HepG2 (cell line): Measurements from ENCODE around the gene C2orf15. TPM values are rescaled to one million over a fixed set of nuclear protein-coding genes. Genes with fewer than 3 reads are reported as not detected.
A peak's percentile ranks its signal among the peaks of the same experiment; 100 is the strongest.

Source experiments
- CREB1 ChIP-seq, 2 experiments: fragments of 450-650 bp in 1 of 2; IDR thresholded peaks; 2 replicates each; pipeline ENCODE4 v1.6.1; 2016 to 2017; ENCODE audit warnings: control low read depth in 1 of 2, mild to moderate bottlenecking in 1 of 2, missing compliant biosample characterization in 1 of 2, missing genetic modification characterization in 1 of 2
- KDM5B ChIP-seq: sonication (generic); formaldehyde crosslinking; IDR thresholded peaks from 2 replicates; pipeline ENCODE4 v1.4.0; 2020; ENCODE audit warnings: missing genetic modification reagents, mild to moderate bottlenecking, borderline replicate concordance
- SMARCC2 ChIP-seq: fragments of 450-650 bp; IDR thresholded peaks from 2 replicates; pipeline ENCODE4 v1.6.1; 2017; ENCODE audit warnings: antibody characterized with exemption, mild to moderate bottlenecking
- ZFP41 ChIP-seq: sonication (generic); formaldehyde crosslinking; IDR thresholded peaks from 2 replicates; pipeline ENCODE4 v1.4.0; 2020; ENCODE audit warnings: mild to moderate bottlenecking, missing genetic modification reagents, borderline replicate concordance
- ZNF556 ChIP-seq: sonication (generic); formaldehyde crosslinking; IDR thresholded peaks from 2 replicates; pipeline ENCODE4 v1.4.0; 2020; ENCODE audit warnings: mild to moderate bottlenecking, missing genetic modification reagents, borderline replicate concordance
- ZNF569 ChIP-seq: sonication (generic); formaldehyde crosslinking; IDR thresholded peaks from 2 replicates; pipeline ENCODE4 v1.5.0; 2020; ENCODE audit warnings: mild to moderate bottlenecking, missing genetic modification reagents, moderate library complexity, borderline replicate concordance
- polyA plus RNA-seq, 8 experiments: library from polyadenylated mRNA; depleted of rRNA in 3 of 8; stranded (reverse) in 7 of 8; unstranded in 1 of 8; fragments of >200 nt; fragmentation: Illumina TruSeq in 4 of 8; extraction: Trizol in 4 of 8; gene quantifications; 2 replicates each; pipeline versions ENCODE4 v1.2.1 to v1.2.3, GENCODE V29; 2011 to 2016; ENCODE audit warnings: low read depth in 4 of 8, missing spikeins in 1 of 8, mixed read lengths in 1 of 8; ENCODE audit not compliant: insufficient read depth in 1 of 8
- total RNA-seq, 5 experiments: library from RNA; depleted of rRNA; stranded (reverse); fragments of >200 nt; fragmentation: Illumina TruSeq; extraction: Trizol; gene quantifications; 2 replicates each; pipeline ENCODE4 v1.2.3, GENCODE V29; 2016; ENCODE audit warnings: low read depth in 1 of 5
- TF ChIP-seq, protein P1 (sequence below): fragments of 450-650 bp; IDR thresholded peaks from 2 replicates; pipeline ENCODE4 v1.6.1; 2017; ENCODE audit warnings: mild to moderate bottlenecking
- TF ChIP-seq, protein P2 (sequence below): sonication (generic); formaldehyde crosslinking; IDR thresholded peaks from 2 replicates; pipeline ENCODE4 v1.4.0; 2020; ENCODE audit warnings: missing genetic modification reagents, borderline replicate concordance
- TF ChIP-seq, protein P3 (sequence below): sonication (generic); formaldehyde crosslinking; IDR thresholded peaks from 2 replicates; pipeline ENCODE4 v1.4.0; 2020; ENCODE audit warnings: missing genetic modification reagents
- TF ChIP-seq, protein P4 (sequence below): sonication (generic); formaldehyde crosslinking; IDR thresholded peaks from 2 replicates; pipeline ENCODE4 v1.5.1; 2020; ENCODE audit warnings: missing genetic modification reagents, mild to moderate bottlenecking, borderline replicate concordance

C2orf15 gene
- total and polyA plus RNA-seq, 2 of the 13 experiments (the other 11 are each of a cell fraction or from before 2014, with no cell fraction given), result 5.5 to 8.3 TPM

DNA sequence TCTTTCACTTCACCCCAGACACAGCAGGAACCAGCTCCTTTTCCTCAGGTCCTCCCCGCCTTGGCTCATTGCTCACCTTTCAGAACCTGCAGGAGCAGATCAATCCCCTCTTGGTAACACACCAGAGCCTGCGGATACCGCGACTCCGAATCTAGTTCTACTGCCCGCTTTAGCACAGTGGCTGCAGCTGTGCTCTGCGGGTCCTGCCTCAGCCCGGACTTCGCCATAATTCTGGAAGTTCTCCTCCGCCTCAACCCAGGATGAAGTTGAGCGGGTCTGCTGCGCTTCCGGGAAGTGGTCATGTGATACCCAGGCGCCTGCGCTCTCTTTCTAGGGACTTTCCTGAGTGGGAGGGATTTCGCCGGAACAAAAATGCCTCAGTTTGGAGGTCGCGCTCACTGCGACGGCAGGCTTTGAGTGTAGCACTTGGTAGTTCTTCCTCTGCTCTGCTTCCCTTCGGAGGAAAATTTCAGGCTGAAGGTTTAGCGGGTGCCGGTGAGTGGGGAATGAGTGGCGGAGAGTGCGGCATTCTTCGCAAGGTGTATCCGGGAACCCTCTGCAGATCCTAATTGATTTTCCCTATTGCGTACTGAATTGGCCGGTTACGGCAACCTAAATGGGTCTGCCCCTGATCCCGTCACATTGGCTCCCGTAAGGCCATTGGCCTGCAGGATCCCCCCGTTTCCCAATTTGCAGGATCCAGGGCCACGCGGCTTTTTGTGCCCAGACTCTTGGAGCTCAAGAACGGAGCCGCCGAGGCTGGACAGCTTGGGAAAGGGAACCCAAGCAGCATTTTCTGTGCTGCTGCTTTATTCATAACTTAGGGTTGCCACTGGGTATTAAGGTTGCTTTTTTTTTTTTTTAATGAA is 39.5 kb downstream of the C2orf15 start, which contains the start of the genes MITD1 and MRPL30 (continued):
- TF ChIP-seq CREB1 (IDR thresholded peaks at IDR 0.05) (peak; percentile 57; the same call in 1 of the 2 replicates), CREB1 (CRISPR knock-in tag; IDR thresholded peaks at IDR 0.05) (peak; percentile 93), SMARCC2 (0 out of 2 replicates have a peak, but pooled peaks have one; percentile 36), ZNF556 (CRISPR knock-in tag) (peak; percentile 96), KDM5B (CRISPR knock-in tag) (peak; percentile 87), ZNF569 (CRISPR knock-in tag) (peak; percentile 82; the same call in 1 of the 2 replicates), ZFP41 (peak; percentile 96; the same call in 1 of the 2 replicates)
- TF ChIP-seq, protein P1, sequence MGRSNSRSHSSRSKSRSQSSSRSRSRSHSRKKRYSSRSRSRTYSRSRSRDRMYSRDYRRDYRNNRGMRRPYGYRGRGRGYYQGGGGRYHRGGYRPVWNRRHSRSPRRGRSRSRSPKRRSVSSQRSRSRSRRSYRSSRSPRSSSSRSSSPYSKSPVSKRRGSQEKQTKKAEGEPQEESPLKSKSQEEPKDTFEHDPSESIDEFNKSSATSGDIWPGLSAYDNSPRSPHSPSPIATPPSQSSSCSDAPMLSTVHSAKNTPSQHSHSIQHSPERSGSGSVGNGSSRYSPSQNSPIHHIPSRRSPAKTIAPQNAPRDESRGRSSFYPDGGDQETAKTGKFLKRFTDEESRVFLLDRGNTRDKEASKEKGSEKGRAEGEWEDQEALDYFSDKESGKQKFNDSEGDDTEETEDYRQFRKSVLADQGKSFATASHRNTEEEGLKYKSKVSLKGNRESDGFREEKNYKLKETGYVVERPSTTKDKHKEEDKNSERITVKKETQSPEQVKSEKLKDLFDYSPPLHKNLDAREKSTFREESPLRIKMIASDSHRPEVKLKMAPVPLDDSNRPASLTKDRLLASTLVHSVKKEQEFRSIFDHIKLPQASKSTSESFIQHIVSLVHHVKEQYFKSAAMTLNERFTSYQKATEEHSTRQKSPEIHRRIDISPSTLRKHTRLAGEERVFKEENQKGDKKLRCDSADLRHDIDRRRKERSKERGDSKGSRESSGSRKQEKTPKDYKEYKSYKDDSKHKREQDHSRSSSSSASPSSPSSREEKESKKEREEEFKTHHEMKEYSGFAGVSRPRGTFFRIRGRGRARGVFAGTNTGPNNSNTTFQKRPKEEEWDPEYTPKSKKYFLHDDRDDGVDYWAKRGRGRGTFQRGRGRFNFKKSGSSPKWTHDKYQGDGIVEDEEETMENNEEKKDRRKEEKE, result no peak
- TF ChIP-seq, protein P2, sequence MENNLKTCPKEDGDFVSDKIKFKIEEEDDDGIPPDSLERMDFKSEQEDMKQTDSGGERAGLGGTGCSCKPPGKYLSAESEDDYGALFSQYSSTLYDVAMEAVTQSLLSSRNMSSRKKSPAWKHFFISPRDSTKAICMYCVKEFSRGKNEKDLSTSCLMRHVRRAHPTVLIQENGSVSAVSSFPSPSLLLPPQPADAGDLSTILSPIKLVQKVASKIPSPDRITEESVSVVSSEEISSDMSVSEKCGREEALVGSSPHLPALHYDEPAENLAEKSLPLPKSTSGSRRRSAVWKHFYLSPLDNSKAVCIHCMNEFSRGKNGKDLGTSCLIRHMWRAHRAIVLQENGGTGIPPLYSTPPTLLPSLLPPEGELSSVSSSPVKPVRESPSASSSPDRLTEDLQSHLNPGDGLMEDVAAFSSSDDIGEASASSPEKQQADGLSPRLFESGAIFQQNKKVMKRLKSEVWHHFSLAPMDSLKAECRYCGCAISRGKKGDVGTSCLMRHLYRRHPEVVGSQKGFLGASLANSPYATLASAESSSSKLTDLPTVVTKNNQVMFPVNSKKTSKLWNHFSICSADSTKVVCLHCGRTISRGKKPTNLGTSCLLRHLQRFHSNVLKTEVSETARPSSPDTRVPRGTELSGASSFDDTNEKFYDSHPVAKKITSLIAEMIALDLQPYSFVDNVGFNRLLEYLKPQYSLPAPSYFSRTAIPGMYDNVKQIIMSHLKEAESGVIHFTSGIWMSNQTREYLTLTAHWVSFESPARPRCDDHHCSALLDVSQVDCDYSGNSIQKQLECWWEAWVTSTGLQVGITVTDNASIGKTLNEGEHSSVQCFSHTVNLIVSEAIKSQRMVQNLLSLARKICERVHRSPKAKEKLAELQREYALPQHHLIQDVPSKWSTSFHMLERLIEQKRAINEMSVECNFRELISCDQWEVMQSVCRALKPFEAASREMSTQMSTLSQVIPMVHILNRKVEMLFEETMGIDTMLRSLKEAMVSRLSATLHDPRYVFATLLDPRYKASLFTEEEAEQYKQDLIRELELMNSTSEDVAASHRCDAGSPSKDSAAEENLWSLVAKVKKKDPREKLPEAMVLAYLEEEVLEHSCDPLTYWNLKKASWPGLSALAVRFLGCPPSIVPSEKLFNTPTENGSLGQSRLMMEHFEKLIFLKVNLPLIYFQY (CRISPR knock-in tag), result peak; percentile 85
- TF ChIP-seq, protein P3, sequence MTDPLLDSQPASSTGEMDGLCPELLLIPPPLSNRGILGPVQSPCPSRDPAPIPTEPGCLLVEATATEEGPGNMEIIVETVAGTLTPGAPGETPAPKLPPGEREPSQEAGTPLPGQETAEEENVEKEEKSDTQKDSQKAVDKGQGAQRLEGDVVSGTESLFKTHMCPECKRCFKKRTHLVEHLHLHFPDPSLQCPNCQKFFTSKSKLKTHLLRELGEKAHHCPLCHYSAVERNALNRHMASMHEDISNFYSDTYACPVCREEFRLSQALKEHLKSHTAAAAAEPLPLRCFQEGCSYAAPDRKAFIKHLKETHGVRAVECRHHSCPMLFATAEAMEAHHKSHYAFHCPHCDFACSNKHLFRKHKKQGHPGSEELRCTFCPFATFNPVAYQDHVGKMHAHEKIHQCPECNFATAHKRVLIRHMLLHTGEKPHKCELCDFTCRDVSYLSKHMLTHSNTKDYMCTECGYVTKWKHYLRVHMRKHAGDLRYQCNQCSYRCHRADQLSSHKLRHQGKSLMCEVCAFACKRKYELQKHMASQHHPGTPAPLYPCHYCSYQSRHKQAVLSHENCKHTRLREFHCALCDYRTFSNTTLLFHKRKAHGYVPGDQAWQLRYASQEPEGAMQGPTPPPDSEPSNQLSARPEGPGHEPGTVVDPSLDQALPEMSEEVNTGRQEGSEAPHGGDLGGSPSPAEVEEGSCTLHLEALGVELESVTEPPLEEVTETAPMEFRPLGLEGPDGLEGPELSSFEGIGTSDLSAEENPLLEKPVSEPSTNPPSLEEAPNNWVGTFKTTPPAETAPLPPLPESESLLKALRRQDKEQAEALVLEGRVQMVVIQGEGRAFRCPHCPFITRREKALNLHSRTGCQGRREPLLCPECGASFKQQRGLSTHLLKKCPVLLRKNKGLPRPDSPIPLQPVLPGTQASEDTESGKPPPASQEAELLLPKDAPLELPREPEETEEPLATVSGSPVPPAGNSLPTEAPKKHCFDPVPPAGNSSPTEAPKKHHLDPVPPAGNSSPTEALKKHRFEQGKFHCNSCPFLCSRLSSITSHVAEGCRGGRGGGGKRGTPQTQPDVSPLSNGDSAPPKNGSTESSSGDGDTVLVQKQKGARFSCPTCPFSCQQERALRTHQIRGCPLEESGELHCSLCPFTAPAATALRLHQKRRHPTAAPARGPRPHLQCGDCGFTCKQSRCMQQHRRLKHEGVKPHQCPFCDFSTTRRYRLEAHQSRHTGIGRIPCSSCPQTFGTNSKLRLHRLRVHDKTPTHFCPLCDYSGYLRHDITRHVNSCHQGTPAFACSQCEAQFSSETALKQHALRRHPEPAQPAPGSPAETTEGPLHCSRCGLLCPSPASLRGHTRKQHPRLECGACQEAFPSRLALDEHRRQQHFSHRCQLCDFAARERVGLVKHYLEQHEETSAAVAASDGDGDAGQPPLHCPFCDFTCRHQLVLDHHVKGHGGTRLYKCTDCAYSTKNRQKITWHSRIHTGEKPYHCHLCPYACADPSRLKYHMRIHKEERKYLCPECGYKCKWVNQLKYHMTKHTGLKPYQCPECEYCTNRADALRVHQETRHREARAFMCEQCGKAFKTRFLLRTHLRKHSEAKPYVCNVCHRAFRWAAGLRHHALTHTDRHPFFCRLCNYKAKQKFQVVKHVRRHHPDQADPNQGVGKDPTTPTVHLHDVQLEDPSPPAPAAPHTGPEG, result peak; percentile 88
- TF ChIP-seq, protein P4, sequence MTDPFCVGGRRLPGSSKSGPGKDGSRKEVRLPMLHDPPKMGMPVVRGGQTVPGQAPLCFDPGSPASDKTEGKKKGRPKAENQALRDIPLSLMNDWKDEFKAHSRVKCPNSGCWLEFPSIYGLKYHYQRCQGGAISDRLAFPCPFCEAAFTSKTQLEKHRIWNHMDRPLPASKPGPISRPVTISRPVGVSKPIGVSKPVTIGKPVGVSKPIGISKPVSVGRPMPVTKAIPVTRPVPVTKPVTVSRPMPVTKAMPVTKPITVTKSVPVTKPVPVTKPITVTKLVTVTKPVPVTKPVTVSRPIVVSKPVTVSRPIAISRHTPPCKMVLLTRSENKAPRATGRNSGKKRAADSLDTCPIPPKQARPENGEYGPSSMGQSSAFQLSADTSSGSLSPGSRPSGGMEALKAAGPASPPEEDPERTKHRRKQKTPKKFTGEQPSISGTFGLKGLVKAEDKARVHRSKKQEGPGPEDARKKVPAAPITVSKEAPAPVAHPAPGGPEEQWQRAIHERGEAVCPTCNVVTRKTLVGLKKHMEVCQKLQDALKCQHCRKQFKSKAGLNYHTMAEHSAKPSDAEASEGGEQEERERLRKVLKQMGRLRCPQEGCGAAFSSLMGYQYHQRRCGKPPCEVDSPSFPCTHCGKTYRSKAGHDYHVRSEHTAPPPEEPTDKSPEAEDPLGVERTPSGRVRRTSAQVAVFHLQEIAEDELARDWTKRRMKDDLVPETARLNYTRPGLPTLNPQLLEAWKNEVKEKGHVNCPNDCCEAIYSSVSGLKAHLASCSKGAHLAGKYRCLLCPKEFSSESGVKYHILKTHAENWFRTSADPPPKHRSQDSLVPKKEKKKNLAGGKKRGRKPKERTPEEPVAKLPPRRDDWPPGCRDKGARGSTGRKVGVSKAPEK (CRISPR knock-in tag), result peak; percentile 90; the same call in 1 of the 2 replicates
